Measurements from ENCODE around the gene MARCHF6.

DNA sequence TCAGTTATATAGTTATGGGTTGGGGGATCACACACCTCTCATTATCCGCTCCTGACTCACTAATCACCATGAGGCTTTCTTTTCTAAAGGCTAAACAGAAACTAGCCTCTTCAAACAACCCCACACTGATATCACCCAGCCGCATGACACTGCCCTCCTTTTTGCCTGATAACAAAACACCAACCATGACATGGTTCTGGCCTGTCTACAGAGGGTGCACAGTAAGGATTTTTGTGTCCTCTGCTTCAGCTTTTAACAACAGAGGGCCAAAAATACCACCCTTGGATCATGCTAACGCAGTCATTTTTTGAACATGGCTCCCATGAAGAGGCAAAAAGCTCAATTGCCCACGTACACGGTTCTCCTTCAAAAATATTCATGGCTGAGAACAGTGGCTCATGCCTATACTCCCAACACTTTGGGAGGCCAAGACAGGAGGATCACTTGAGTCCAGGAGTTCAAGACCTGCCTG lies 49.8 kb upstream of the MARCHF6 start:
- TF ChIP-seq, protein P1, sequence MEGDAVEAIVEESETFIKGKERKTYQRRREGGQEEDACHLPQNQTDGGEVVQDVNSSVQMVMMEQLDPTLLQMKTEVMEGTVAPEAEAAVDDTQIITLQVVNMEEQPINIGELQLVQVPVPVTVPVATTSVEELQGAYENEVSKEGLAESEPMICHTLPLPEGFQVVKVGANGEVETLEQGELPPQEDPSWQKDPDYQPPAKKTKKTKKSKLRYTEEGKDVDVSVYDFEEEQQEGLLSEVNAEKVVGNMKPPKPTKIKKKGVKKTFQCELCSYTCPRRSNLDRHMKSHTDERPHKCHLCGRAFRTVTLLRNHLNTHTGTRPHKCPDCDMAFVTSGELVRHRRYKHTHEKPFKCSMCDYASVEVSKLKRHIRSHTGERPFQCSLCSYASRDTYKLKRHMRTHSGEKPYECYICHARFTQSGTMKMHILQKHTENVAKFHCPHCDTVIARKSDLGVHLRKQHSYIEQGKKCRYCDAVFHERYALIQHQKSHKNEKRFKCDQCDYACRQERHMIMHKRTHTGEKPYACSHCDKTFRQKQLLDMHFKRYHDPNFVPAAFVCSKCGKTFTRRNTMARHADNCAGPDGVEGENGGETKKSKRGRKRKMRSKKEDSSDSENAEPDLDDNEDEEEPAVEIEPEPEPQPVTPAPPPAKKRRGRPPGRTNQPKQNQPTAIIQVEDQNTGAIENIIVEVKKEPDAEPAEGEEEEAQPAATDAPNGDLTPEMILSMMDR (IDR thresholded peaks at IDR 0.05), result no peak
- TF ChIP-seq EP300 (IDR thresholded peaks at IDR 0.05), result no peak
- TF ChIP-seq POLR2A (IDR thresholded peaks at IDR 0.05; ENCODE audit: low read depth), result no peak
- no peak for TF ChIP-seq POLR2AphosphoS5 (IDR thresholded peaks at IDR 0.05)
